ENCODE measurements around the gene CA10.

Gene CA10

DNA sequence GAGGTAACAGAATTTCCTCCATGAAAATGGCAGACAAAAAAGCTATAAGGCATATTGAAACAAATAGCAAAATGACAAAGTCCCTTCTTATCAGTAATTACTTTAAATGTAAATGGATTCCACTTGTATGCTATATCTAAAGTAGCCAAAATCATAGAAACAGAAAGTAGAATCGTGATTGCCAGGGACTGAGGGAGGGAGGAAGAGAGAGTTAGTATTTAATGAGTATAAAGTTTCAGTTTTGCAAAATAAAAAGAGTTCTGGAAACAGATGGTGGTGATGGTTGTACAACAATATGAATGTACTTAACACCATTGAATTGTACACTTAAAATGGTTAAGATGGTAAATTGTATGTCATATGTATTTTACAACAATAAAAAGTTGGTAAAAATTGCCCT is 407.4 kb downstream of the CA10 start:
- no peak for DNase-seq

GRCh38 chr17:51748749-51749604 is 409.5 kb downstream of the CA10 start:
- DNase-seq: no peak

- no peak for DNase-seq
Measured at GRCh38 chr17:51746421-51746820, 412.1 kb downstream of the CA10 start.

- no peak for DNase-seq
Measured at GRCh38 chr17:51745993-51746392, 412.5 kb downstream of the CA10 start.

DNA sequence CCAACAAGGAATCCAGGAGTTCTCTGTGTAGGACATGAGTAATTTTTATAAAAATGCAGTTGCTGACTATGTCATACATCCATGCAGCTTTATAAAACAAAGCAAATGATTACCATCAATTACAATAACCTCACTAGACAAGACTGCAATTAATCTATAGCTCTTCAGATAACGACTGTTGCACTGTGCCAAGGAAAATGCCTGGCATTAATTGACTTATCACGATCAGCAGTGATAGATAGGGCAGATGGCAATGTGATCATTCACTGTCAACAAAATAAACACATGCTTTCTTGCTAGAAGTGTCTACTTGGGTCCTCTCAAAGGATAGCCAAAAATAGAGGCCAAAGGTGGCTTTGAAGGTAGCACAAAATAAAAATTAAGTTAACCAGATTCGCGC is 415.0 kb downstream of the CA10 start:
- DNase-seq: no peak

- DNase-seq: no peak
Measured at GRCh38 chr17:51742571-51742970, 415.9 kb downstream of the CA10 start.

GRCh38 chr17:51741458-51741857 is 417.1 kb downstream of the CA10 start:
- DNase-seq: no peak

DNA sequence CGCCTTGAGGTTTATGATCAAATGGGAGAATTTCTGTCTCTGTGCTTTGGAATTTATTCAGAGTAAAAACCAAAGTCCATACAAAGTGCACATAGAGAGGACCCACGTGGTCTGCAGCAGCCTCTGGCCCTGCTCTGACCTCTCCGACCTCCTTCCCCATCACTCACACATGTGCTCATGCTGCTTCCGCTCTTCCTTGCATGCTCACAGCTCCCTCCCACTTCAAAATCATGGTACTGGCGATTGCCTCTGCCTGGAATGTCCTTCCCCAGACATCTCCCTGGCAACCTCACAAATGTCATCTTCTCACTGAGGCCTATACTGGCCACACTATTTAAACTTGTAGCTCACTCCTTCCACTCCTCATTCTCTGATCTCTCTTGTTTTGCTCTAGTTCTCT is 418.0 kb downstream of the CA10 start:
- DNase-seq: no peak

DNA sequence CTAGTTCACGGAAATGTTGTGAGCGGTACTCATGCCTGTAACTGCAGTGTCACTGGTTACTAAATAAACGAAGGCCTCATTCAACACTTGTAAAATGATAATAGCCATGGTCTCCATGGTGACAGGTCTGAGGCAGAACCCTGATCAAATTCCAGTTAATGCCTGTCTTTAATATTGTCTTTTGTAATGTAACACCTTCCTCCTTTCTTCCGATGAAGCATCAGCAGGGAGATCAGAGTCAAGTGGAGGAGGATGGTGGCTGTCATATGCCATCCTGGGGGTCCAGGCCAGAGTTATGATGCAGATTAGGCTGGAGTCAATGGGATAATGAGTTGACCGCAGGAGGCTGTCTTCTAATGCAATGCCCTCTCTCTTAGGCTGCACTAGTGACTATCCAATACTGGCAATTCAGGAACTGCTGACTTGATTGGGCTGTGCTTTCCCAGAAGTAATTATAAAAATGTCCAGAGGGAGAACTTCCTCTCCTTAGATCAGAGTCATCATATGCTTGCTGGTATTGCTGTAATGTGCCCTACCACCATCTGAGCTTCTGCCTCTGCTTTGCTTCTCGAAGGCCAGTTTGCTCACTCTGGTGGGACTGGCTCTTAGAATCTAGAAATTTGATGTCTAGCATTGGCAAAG is 419.1 kb downstream of the CA10 start:
- DNase-seq: no peak

GRCh38 chr17:51736356-51736755 is 422.2 kb downstream of the CA10 start:
- no peak for DNase-seq

- DNase-seq: no peak
Measured at GRCh38 chr17:51734976-51735375, 423.5 kb downstream of the CA10 start.

GRCh38 chr17:51734462-51734861 is 424.1 kb downstream of the CA10 start:
- no peak for DNase-seq

GRCh38 chr17:51733166-51733565 is 425.3 kb downstream of the CA10 start:
- no peak for DNase-seq

DNA sequence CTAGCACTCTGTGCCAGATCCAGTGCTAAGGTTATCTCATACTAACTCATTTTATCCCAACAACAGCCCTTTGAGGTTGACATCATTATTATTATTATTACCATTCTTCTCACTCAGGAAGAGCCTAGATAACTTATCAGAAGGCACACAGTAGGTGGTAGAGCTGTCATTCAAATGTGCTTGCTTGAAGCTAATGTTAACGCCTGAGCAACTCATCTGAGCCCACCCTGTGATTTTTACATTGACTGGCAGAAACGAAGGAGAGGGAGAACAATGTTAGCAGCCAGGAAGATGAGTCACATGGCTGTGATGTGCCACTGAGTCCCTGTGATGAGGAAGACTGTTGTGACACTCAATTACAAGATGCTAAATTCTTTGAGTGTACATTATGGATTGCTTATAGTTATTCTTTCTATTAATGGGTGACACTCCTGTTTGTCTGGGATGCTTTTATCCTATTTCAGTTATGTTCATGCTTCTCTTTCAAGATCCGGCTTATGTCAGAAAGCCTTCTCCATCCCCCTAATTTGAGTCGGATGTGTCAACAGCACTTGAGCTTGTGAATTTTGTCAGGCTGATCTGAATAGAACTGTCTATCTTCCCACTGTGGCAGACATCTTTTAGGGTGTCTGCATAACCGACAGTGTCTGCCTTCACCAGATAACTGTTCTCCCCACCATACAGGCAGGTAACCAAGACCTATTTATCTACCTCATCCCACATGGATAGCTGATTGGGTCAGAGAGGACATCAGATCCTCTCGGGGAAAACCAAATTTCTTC is 426.4 kb downstream of the CA10 start:
- no peak for DNase-seq

DNA sequence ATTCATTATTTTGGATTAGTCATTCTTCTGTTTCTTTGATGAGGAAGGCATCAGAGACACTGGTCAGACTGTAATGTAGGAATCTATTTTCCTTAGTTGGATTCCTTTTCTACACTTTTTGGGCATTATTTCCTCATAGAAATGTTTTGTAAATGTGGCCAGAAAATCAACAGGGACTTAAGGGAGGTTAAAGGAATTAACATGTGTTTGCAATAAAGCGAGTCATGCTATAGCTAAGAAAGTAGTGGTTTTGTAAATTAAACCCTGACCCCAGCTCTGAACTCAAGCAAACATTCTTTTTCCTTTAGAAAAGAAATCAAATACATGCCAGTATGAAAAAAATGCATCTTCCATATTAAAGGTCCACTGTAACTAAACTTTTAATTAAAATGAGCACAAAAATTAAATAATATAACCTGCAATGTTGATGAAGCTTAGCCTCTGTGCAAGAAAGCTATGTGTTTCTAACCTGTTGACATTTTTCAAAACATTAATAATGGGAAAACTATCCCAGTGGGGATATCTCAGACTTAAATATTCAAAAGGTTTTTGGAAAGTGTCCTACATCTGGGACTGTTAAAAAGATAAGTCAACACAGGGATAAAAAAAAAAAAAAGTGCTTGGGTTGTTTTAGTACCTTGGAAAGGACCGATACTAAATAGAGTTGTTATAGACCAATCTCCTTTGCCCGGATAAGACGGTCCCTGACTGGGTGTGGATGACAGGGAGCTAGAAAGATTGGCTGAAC is 428.0 kb downstream of the CA10 start:
- DNase-seq: no peak

- no peak for DNase-seq
Measured at GRCh38 chr17:51725185-51725584, 433.3 kb downstream of the CA10 start.

DNA sequence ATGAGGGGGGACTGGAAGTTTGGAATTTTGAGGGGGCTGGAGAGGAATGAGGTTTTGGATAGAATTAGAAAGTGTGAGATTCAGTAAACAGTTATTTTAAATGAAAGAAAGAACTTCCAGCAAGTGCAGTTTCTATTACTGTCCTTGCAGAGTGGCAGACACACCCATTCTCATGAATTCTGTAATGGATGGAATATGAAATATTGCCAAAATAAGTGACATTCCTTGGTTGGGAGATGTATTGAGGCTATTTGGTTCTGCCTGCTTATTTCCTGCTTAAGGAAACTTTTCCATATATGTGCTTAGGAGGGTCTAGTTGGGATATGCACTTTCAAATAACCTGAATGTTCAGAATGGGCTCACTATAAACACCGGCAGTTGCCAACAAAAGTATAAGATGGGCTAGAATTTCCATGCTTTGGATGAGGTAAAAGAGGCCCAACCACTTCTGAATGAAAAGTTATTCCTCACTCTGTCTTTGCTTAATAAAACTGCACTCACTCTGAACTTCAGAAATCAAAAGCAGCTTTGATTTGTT is 434.4 kb downstream of the CA10 start:
- DNase-seq: no peak

DNA sequence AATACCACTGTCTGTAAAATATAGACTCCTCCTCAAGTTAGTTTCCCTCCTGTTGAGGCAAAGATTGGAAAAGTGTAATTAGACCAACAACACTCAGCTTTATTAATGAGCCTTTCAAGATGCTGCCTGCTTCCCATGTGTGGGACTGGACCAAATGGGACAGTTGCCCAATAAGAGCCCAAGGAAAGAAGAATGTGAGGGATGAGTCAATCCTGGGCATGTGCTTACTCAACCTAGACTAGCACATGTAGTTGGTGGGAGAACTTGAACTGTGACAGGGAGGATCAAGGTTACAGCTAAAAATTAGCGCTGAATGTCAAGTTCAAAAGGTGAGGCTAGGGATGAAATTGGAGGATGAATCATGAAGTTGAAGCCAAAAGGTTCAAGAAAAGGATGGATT is 435.5 kb downstream of the CA10 start:
- no peak for DNase-seq

- DNase-seq: no peak
Measured at GRCh38 chr17:51721730-51722129, 436.8 kb downstream of the CA10 start.

DNA sequence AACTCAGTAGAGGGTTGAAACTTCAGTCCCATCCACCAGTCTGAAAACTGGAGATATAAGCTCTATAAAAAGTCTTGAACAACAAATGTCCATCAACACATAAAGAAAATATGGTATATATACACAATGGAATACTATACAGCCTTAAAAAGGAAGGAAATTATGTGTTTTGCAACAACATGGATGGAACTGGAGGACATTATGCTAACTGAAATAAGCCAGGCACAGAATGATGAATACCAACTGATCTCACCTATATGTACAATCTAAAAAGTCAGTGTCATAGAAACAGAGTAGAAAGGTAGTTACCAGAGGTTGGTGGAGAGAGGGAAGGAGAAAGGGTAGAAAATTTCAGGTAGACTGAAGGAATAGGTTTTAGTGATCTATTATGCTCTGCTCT is 438.1 kb downstream of the CA10 start:
- DNase-seq: no peak

- no peak for DNase-seq
Measured at GRCh38 chr17:51718983-51719382, 439.5 kb downstream of the CA10 start.

- no peak for DNase-seq
Measured at GRCh38 chr17:51711581-51711980, 446.9 kb downstream of the CA10 start.

DNA sequence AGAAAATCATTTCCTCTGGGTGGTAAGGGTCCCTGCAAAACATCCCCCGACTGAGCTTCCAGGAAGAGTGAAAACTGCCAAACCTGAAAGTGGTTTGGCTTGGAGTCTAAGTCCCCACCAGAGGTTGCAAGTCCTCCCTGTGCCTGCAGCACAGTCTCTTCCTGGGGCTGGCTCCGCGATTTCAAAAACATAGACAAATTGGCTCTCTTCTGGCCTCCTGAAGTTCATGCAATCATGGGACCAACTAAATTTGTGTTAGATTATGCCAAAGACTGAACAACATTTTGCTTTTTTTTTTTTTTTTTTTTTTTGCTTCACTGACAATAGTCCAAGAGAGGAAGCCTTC is 447.9 kb downstream of the CA10 start:
- DNase-seq: no peak

Measured in stimulated activated naive CD4-positive, alpha-beta T cell (primary cell).